HCT116 (cell line): ENCODE results near the gene STX1A. TPM values are rescaled to one million over a fixed set of nuclear protein-coding genes. Genes with fewer than 3 reads are reported as not detected.

Source experiments
- ATAC-seq: fragments of 200-7000 bp; cut with Tn5 transposase; 2 replicates; pipeline ENCODE4 v1.9.1; 2020; ENCODE audit warnings: mild to moderate bottlenecking, moderate library complexity
- BruUV-seq: library from RNA; stranded (reverse); fragments of 400-500 nt; replicated peaks from 2 replicates; lab custom pipeline; 2021; lab: Mats Ljungman, UMichigan
- CTCF ChIA-PET: fragments of 300-600 bp; sonication (Branson Sonifier 250); formaldehyde crosslinking; loops from one replicate; lab custom pipeline; 2021; ENCODE audit warnings: antibody characterized with exemption; lab: Charles Lee
- POLR2A ChIA-PET: fragments of 300-600, 350-600 bp; sonication (Branson Sonifier 250); formaldehyde crosslinking; loops from one replicate; lab custom pipeline; 2021; ENCODE audit warnings: antibody characterized with exemption; lab: Charles Lee
- RAD21 ChIA-PET, 2 experiments: fragments of 300-600 bp; sonication (Branson Sonifier 250); formaldehyde crosslinking; loops; one replicate each; lab custom pipeline; 2023; ENCODE audit warnings: low total read pairs in 2 of 2; ENCODE audit not compliant: uncharacterized antibody in 2 of 2, unreplicated experiment in 2 of 2, low non-redundant PET in 1 of 2; lab: Charles Lee
- DNase-seq: peaks from one replicate; pipeline ENCODE4 v3.0.0-alpha.2; 2010; ENCODE audit warnings: low read depth, low spot score
- H2AFZ ChIP-seq: fragments of 200-600 bp; shearing (Covaris generic), sonication (generic); 2 replicates; pipeline ENCODE4 v1.6.1; 2017; ENCODE audit warnings: low read depth, mixed run types, mixed read lengths, antibody characterized with exemption, low read length; ENCODE audit not compliant: poor library complexity, severe bottlenecking
- H3K27ac ChIP-seq: 2 replicates; pipeline ENCODE4 v1.5.1; 2012; ENCODE audit warnings: low read depth, low read length
- H3K27me3 ChIP-seq: fragments of 200-600 bp; sonication (generic); 2 replicates; pipeline ENCODE4 v1.6.1; 2016; ENCODE audit warnings: mixed run types, low read length, mixed read lengths; ENCODE audit not compliant: insufficient read depth
- H3K36me3 ChIP-seq, 2 experiments: fragments of 200-500 bp in 1 of 2; fragments of 200-600 bp in 1 of 2; sonication (Bioruptor generic) in 1 of 2; sonication (generic) in 1 of 2; 2 replicates each; pipeline versions ENCODE4 v1.5.1 to v1.6.1; 2014 to 2016; ENCODE audit warnings: low read length in 2 of 2, inconsistent platforms in 1 of 2, mixed read lengths in 1 of 2, mixed run types in 1 of 2; ENCODE audit not compliant: insufficient read depth in 2 of 2, control insufficient read depth in 1 of 2
- H3K4me1 ChIP-seq, 2 experiments: fragments of 200-600 bp in 1 of 2; sonication (generic) in 1 of 2; 2 replicates each; pipeline versions ENCODE4 v1.5.1 to v1.6.1; 2012 to 2017; ENCODE audit warnings: low read length in 2 of 2, inconsistent platforms in 1 of 2, mild to moderate bottlenecking in 1 of 2, mixed read lengths in 1 of 2, mixed run types in 1 of 2, moderate library complexity in 1 of 2; ENCODE audit not compliant: insufficient read depth in 2 of 2, control insufficient read depth in 1 of 2
- H3K4me2 ChIP-seq: fragments of 200-600 bp; sonication (generic); 2 replicates; pipeline ENCODE4 v1.6.1; 2017; ENCODE audit warnings: mixed run types, low read length, mixed read lengths
- H3K4me3 ChIP-seq, 2 experiments: fragments of 200-600 bp in 1 of 2; sonication (generic) in 1 of 2; replicated peaks in 1 of 2; 2 replicates each; pipeline ENCODE4 v1.5.1; 2011 to 2016; ENCODE audit warnings: low read length in 2 of 2, control low read depth in 1 of 2, low read depth in 1 of 2, mild to moderate bottlenecking in 1 of 2, mixed read lengths in 1 of 2, mixed run types in 1 of 2
- H3K79me2 ChIP-seq: fragments of 200-600 bp; sonication (generic); 2 replicates; pipeline ENCODE4 v1.6.1; 2017; ENCODE audit warnings: mild to moderate bottlenecking, mixed run types, low read length, moderate library complexity, mixed read lengths; ENCODE audit not compliant: insufficient read depth
- H3K9ac ChIP-seq: fragments of 200-600 bp; sonication (generic); 2 replicates; pipeline ENCODE4 v1.6.1; 2016; ENCODE audit warnings: low read length, mixed read lengths
- H3K9me2 ChIP-seq: fragments of 200-600 bp; sonication (generic), shearing (Covaris generic); 2 replicates; pipeline ENCODE4 v1.6.1; 2017; ENCODE audit warnings: mixed run types, mild to moderate bottlenecking, moderate library complexity; ENCODE audit not compliant: insufficient read depth
- H3K9me3 ChIP-seq, 2 experiments: fragments of 200-500 bp in 1 of 2; fragments of 200-600 bp in 1 of 2; sonication (Bioruptor generic) in 1 of 2; sonication (generic) in 1 of 2; 2 replicates each; pipeline ENCODE4 v1.6.1; 2014 to 2017; ENCODE audit warnings: low read length in 2 of 2, mixed read lengths in 2 of 2, inconsistent platforms in 1 of 2, low read depth in 1 of 2, mild to moderate bottlenecking in 1 of 2, mixed run types in 1 of 2, moderate library complexity in 1 of 2; ENCODE audit not compliant: control insufficient read depth in 1 of 2, insufficient read depth in 1 of 2
- H4K20me1 ChIP-seq: fragments of 200-600 bp; sonication (generic), shearing (Covaris generic); 2 replicates; pipeline ENCODE4 v1.6.1; 2017; ENCODE audit warnings: mixed run types, mild to moderate bottlenecking, moderate library complexity; ENCODE audit not compliant: insufficient read depth
- CBX3 ChIP-seq: IDR thresholded peaks from 2 replicates; pipeline ENCODE4 v1.6.1; 2012; ENCODE audit warnings: low read depth
- CEBPB ChIP-seq: IDR thresholded peaks from 2 replicates; pipeline ENCODE4 v1.6.1; 2012; ENCODE audit warnings: low read depth
- EGR1 ChIP-seq: IDR thresholded peaks from 2 replicates; pipeline ENCODE4 v1.6.1; 2012; ENCODE audit warnings: low read depth
- ELF1 ChIP-seq: IDR thresholded peaks from 2 replicates; pipeline ENCODE4 v1.6.1; 2012; ENCODE audit warnings: low read depth, borderline replicate concordance
- EZH2 ChIP-seq: fragments of 200-600 bp; sonication (generic); IDR thresholded peaks from 2 replicates; pipeline ENCODE4 v1.6.1; 2017; ENCODE audit warnings: antibody characterized with exemption, mixed run types
- FOSL1 ChIP-seq: IDR thresholded peaks from 2 replicates; pipeline ENCODE4 v1.6.1; 2012; ENCODE audit warnings: low read depth
- JUND ChIP-seq: IDR thresholded peaks from 2 replicates; pipeline ENCODE4 v1.6.1; 2012
- RAD21 ChIP-seq: IDR thresholded peaks from 2 replicates; pipeline ENCODE4 v1.6.1; 2012; ENCODE audit warnings: low read depth, mild to moderate bottlenecking
- SP1 ChIP-seq: IDR thresholded peaks from 2 replicates; pipeline ENCODE4 v1.6.1; 2012; ENCODE audit warnings: low read depth
- YY1 ChIP-seq: IDR thresholded peaks from 2 replicates; pipeline ENCODE4 v1.6.1; 2011; ENCODE audit warnings: low read length, low read depth, moderate library complexity, mild to moderate bottlenecking; ENCODE audit not compliant: insufficient replicate concordance; ENCODE audit errors: extremely low read depth
- ZFX ChIP-seq: fragments of 450-650 bp; IDR thresholded peaks from 2 replicates; pipeline ENCODE4 v1.6.1; 2017
- ZNF274 ChIP-seq: fragments of 200-500 bp; sonication (Bioruptor generic); IDR thresholded peaks from 2 replicates; pipeline ENCODE4 v1.6.1; 2014; ENCODE audit warnings: mild to moderate bottlenecking, low read depth, low read length, inconsistent platforms
- intact Hi-C: fragments of 100-400 bp; cut with micrococcal nuclease; formaldehyde crosslinking; loops from 2 replicates; pipeline ENCODE4 v1.10.0; 2022
- total RNA-seq: library from RNA; stranded (reverse); gene quantifications from one replicate; pipeline ENCODE4 v1.2.1, GENCODE V29; 2021; ENCODE audit not compliant: unreplicated experiment
- TF ChIP-seq, protein P1 (sequence below), 3 experiments: fragments of 200-600 bp in 1 of 3; sonication (generic) in 1 of 3; IDR thresholded peaks in 2 of 3; conservative IDR thresholded peaks in 1 of 3; 2 replicates each; pipeline ENCODE4 v1.5.1; 2012 to 2017; ENCODE audit warnings: low read depth in 2 of 3, low read length in 2 of 3, antibody characterized with exemption in 1 of 3, borderline replicate concordance in 1 of 3, control low read depth in 1 of 3, mild to moderate bottlenecking in 1 of 3, mixed read lengths in 1 of 3, mixed run types in 1 of 3, moderate library complexity in 1 of 3; ENCODE audit not compliant: insufficient read depth in 1 of 3
- TF ChIP-seq, protein P2 (sequence below): IDR thresholded peaks from 2 replicates; pipeline ENCODE4 v1.6.1; 2012
- TF ChIP-seq, protein P3 (sequence below): IDR thresholded peaks from 2 replicates; pipeline ENCODE4 v1.6.1; 2011; ENCODE audit warnings: mild to moderate bottlenecking, low read length, moderate library complexity; ENCODE audit not compliant: insufficient replicate concordance; ENCODE audit errors: extremely low read depth

Gene STX1A
- total RNA-seq, 1 experiment from 2014 or later, result 39.4 TPM

DNA sequence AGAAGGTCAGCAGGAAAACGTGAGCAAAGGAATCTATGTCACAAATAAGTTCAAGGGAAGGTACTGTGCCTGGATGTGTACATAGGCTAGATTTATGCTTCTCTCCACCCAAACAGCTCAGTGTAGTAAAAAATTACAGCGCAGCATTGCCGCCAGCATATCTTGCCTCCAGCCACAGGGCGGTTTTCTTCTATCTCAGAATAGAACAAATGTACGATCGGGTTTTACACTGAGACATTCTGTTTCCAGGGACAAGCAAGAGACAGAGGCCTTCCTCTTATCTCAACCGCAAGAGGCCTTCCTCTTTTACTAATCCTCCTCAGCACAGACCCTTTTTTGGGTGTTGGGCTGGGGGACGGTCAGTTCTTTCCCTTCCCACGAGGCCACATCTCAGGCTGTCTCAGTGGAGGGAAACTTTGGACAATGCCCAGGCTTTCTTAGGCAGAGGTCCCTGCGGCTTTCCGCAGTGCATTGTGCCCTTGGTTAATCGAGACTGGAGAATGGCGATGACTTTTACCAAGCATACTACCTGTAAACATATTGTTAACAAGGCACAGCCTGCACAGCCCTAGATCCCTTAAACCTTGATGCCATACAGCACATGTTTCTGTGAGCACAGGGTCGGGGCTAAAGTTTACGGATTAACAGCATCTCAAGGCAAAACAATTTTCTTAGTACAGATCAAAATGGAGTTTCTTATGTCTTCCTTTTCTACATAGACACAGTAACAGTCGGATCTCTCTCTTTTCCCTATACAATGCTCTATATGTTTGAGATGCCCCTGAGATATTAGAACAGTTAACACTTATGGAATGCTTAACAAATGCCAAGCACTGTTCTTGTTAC is 30.7 kb upstream of the STX1A start (continued):
- TF ChIP-seq, protein P1, sequence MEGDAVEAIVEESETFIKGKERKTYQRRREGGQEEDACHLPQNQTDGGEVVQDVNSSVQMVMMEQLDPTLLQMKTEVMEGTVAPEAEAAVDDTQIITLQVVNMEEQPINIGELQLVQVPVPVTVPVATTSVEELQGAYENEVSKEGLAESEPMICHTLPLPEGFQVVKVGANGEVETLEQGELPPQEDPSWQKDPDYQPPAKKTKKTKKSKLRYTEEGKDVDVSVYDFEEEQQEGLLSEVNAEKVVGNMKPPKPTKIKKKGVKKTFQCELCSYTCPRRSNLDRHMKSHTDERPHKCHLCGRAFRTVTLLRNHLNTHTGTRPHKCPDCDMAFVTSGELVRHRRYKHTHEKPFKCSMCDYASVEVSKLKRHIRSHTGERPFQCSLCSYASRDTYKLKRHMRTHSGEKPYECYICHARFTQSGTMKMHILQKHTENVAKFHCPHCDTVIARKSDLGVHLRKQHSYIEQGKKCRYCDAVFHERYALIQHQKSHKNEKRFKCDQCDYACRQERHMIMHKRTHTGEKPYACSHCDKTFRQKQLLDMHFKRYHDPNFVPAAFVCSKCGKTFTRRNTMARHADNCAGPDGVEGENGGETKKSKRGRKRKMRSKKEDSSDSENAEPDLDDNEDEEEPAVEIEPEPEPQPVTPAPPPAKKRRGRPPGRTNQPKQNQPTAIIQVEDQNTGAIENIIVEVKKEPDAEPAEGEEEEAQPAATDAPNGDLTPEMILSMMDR (IDR thresholded peaks at IDR 0.05 in 2 of 3, conservative IDR thresholded peaks at IDR 0.05 in 1 of 3; ENCODE audit: borderline replicate concordance in 1 of 3, insufficient read depth in 1 of 3, low read depth in 2 of 3, low read length in 2 of 3), result no peak
- TF ChIP-seq ZNF274 (no peak), CEBPB (no peak), RAD21 (no peak), SP1 (no peak), FOSL1 (no peak), CBX3 (no peak)
- TF ChIP-seq, protein P2, sequence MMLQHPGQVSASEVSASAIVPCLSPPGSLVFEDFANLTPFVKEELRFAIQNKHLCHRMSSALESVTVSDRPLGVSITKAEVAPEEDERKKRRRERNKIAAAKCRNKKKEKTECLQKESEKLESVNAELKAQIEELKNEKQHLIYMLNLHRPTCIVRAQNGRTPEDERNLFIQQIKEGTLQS, result no peak
- TF ChIP-seq, all 23 proteins: peak for 0

- Histone ChIP-seq H3K4me3 (no peak overlapping the region), H3K79me2 (no peaks in the 10 kb centered on the region), H3K4me1 (peaks cover 25 to 35% of the 10 kb centered on the region in 2 experiments), H2AFZ (no peak overlapping the region), H3K27ac (no peak overlapping the region), H3K36me3 (no peaks in the 10 kb centered on the region), H3K9me3 (no peaks in the 10 kb centered on the region), H3K27me3 (no peaks in the 10 kb centered on the region), H3K9me2 (no peaks in the 10 kb centered on the region), H3K4me2 (no peak overlapping the region), H3K9ac (no peak overlapping the region), H4K20me1 (no peaks in the 10 kb centered on the region)
- CTCF ChIA-PET, result no interaction called here
- RAD21 ChIA-PET, result interaction anchor here in 1 of 2 experiments (1.2 kb wide), 1 partner anchor 11 kb away, joined by 3 read pairs; no protein-coding TSS in a partner anchor
- no peak for DNase-seq
- BruUV-seq, result no TSS peak
- POLR2A ChIA-PET, result interaction anchor here (1.8 kb wide), 1 partner anchor 10 kb away, joined by 5 read pairs; no protein-coding TSS in a partner anchor
- ATAC-seq, result no peak
- intact Hi-C loops, result no loop called here
- no peak for TF ChIP-seq EGR1
- TF ChIP-seq, protein P3, sequence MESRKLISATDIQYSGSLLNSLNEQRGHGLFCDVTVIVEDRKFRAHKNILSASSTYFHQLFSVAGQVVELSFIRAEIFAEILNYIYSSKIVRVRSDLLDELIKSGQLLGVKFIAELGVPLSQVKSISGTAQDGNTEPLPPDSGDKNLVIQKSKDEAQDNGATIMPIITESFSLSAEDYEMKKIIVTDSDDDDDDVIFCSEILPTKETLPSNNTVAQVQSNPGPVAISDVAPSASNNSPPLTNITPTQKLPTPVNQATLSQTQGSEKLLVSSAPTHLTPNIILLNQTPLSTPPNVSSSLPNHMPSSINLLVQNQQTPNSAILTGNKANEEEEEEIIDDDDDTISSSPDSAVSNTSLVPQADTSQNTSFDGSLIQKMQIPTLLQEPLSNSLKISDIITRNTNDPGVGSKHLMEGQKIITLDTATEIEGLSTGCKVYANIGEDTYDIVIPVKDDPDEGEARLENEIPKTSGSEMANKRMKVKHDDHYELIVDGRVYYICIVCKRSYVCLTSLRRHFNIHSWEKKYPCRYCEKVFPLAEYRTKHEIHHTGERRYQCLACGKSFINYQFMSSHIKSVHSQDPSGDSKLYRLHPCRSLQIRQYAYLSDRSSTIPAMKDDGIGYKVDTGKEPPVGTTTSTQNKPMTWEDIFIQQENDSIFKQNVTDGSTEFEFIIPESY, result no peak
- TF ChIP-seq CEBPB, result no peak
- TF ChIP-seq, protein P2, result no peak
- no peak for TF ChIP-seq ZNF274
- TF ChIP-seq EZH2, result no peak
- no peak for TF ChIP-seq YY1
- TF ChIP-seq, protein P1 (IDR thresholded peaks at IDR 0.05 in 2 of 3, conservative IDR thresholded peaks at IDR 0.05 in 1 of 3; ENCODE audit: borderline replicate concordance in 1 of 3, insufficient read depth in 1 of 3, low read depth in 2 of 3, low read length in 2 of 3), result no peak
- TF ChIP-seq FOSL1, result no peak
- TF ChIP-seq JUND, result no peak
- TF ChIP-seq ELF1, result no peak
- TF ChIP-seq ZFX, result no peak
Measured at GRCh38 chr7:73746378-73746777, 26.9 kb upstream of the STX1A start.
